Anterior cingulate cortex (tissue), 58 donors: Measurements from ENCODE around the gene FBN2.
A peak's percentile ranks its signal among the peaks of the same experiment; 100 is the strongest.
"Not testable (repeated sequence)": the region's sequence is repeated elsewhere in the genome, so short reads cannot be mapped to it uniquely, and the experiment has no call there.

Experiments
- DNase-seq, 58 donors: peaks; one replicate each; lab custom pipeline; 2025; lab: John Stamatoyannopoulos, UW

FBN2 gene

GRCh38 chr5:128331261-128331660, 206.8 kb downstream of the FBN2 start:
- no peak for DNase-seq

GRCh38 chr5:128329386-128329939, 208.6 kb downstream of the FBN2 start:
- DNase-seq, result no peak

GRCh38 chr5:128328446-128328845, 209.6 kb downstream of the FBN2 start:
- no peak for DNase-seq

GRCh38 chr5:128328007-128328406, 210.0 kb downstream of the FBN2 start:
- no peak for DNase-seq

GRCh38 chr5:128321418-128321817, 216.6 kb downstream of the FBN2 start:
- not testable (repeated sequence) for DNase-seq

- DNase-seq, result no peak
Observed at GRCh38 chr5:128318691-128319090, 219.4 kb downstream of the FBN2 start.

GRCh38 chr5:128317481-128317880, 220.6 kb downstream of the FBN2 start:
- no peak for DNase-seq

- no peak for DNase-seq
Observed at GRCh38 chr5:128315671-128316070, 222.4 kb downstream of the FBN2 start.

- no peak for DNase-seq
Observed at GRCh38 chr5:128305341-128305740, 232.7 kb downstream of the FBN2 start.

GRCh38 chr5:128304791-128305190, 233.3 kb downstream of the FBN2 start:
- no peak for DNase-seq

GRCh38 chr5:128304088-128304487, 234.0 kb downstream of the FBN2 start:
- DNase-seq, result peak in 4 of 58 donors; percentile 2 to 7 (median 3)

GRCh38 chr5:128303593-128303992, 234.5 kb downstream of the FBN2 start:
- DNase-seq, result no peak

- no peak for DNase-seq
Observed at GRCh38 chr5:128300181-128300580, 237.9 kb downstream of the FBN2 start.

- DNase-seq, result no peak
Observed at GRCh38 chr5:128290152-128290858, 247.7 kb downstream of the FBN2 start.

- DNase-seq, result no peak
Observed at GRCh38 chr5:128287740-128288139, 250.3 kb downstream of the FBN2 start.

GRCh38 chr5:128284236-128284635, 253.8 kb downstream of the FBN2 start:
- no peak for DNase-seq

GRCh38 chr5:128279345-128279744, 258.7 kb downstream of the FBN2 start:
- no peak for DNase-seq

- DNase-seq, result no peak
Observed at GRCh38 chr5:128276537-128277216, 261.4 kb downstream of the FBN2 start.

GRCh38 chr5:128274441-128274840, 263.6 kb downstream of the FBN2 start:
- no peak for DNase-seq

GRCh38 chr5:128273736-128274135, 264.3 kb downstream of the FBN2 start:
- no peak for DNase-seq

GRCh38 chr5:128271859-128272464, 266.1 kb downstream of the FBN2 start:
- DNase-seq, result no peak
